Esophagus muscularis mucosa (tissue), 4 donors: Measurements from ENCODE around the gene TRIM36. TPM values are rescaled to one million over a fixed set of nuclear protein-coding genes. Genes with fewer than 3 reads are reported as not detected.

Experiments used
- DNase-seq: peaks from one replicate; pipeline ENCODE4 v3.0.0-alpha.2; 2017; ENCODE audit errors: extremely low spot score
- H3K27ac ChIP-seq, 4 donors: fragments of 200-600 bp; sonication (generic); replicated peaks in 1 of 4; 1 replicate in 3 of 4; 2 replicates in 1 of 4; pipeline ENCODE4 v1.5.1; 2016 to 2019; ENCODE audit warnings: mild to moderate bottlenecking in 1 of 4
- H3K27me3 ChIP-seq, 4 donors: fragments of 200-600 bp; sonication (generic); one replicate each; pipeline versions ENCODE4 v1.5.1 to v1.6.0; 2016 to 2019
- H3K36me3 ChIP-seq, 4 donors: fragments of 200-600 bp; sonication (generic); one replicate each; pipeline ENCODE4 v1.5.1; 2016 to 2019
- H3K4me1 ChIP-seq, 4 donors: fragments of 200-600 bp; sonication (generic); one replicate each; pipeline ENCODE4 v1.5.1; 2016 to 2019
- H3K4me3 ChIP-seq, 4 donors: fragments of 200-600 bp; sonication (generic); 1 replicate in 2 of 4; 2 replicates in 2 of 4; pipeline ENCODE4 v1.5.1; 2016 to 2019; ENCODE audit warnings: mild to moderate bottlenecking in 4 of 4, moderate library complexity in 1 of 4
- H3K9me3 ChIP-seq, 4 donors: fragments of 200-600 bp; sonication (generic); 1 replicate in 3 of 4; 2 replicates in 1 of 4; pipeline ENCODE4 v1.5.1; 2016 to 2019
- EP300 ChIP-seq: sonication (generic); formaldehyde crosslinking; IDR thresholded peaks from one replicate; pipeline ENCODE4 v1.6.1; 2017; ENCODE audit warnings: antibody characterized with exemption
- POLR2A ChIP-seq: fragments of 450-650 bp; IDR thresholded peaks from one replicate; pipeline ENCODE4 v1.6.1; 2017; ENCODE audit warnings: antibody characterized with exemption, moderate library complexity, mild to moderate bottlenecking, low read depth
- POLR2AphosphoS5 ChIP-seq, 2 donors: sonication (generic); formaldehyde crosslinking; IDR thresholded peaks; one replicate each; pipeline ENCODE4 v1.6.1; 2017; ENCODE audit warnings: antibody characterized with exemption in 2 of 2
- WGBS: methylation state at CpG from one replicate; pipeline ENCODE4 v1.1.5; 2018; 5-methylcytosine and 5-hydroxymethylcytosine counted together
- intact Hi-C: fragments of 100-400 bp; cut with DNase I; formaldehyde crosslinking; loops from one replicate; pipeline ENCODE4 v1.15.1; 2023
- total RNA-seq, 4 donors: library from RNA; depleted of rRNA; stranded (reverse); fragments of >200 nt; gene quantifications; one replicate each; pipeline versions ENCODE4 v1.1.0 to v1.2.1, GENCODE V29; 2016
- TF ChIP-seq, protein P1 (sequence below), 3 experiments: fragments of 200-600 bp in 2 of 3; fragments of 450-650 bp in 1 of 3; sonication (generic) in 2 of 3; IDR thresholded peaks; one replicate each; pipeline ENCODE4 v1.5.1; 2017 to 2019; ENCODE audit warnings: antibody characterized with exemption in 3 of 3, mild to moderate bottlenecking in 2 of 3, moderate library complexity in 1 of 3

TRIM36 gene
- total RNA-seq, 4 donors from 2014 or later: 1.3 to 5.7 (median 2.8) TPM

DNA sequence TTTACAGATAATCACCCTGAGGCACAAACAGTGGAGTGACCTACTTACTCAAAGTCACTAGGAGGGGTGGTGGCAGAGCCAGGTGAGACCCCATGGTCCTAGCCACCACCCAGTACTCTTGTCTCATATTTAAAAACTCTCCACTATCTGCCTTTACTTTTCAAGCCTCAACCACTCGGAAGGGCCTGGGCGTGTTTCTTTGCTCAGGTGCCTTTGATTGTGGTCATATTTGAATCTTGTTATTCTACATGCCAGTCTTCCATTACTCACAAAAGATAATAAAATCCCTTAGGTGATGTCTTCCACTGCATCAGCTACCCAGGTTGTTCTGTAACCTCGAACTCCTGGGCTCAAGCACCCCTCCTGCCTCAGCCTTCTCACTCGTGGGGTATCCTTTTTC is 20.7 kb upstream of the TRIM36 start:
- WGBS: 84% methylated on average over 4 of the region's 4 CpGs
- TF ChIP-seq EP300: no peak
- no peak for TF ChIP-seq POLR2A
- TF ChIP-seq, protein P1, sequence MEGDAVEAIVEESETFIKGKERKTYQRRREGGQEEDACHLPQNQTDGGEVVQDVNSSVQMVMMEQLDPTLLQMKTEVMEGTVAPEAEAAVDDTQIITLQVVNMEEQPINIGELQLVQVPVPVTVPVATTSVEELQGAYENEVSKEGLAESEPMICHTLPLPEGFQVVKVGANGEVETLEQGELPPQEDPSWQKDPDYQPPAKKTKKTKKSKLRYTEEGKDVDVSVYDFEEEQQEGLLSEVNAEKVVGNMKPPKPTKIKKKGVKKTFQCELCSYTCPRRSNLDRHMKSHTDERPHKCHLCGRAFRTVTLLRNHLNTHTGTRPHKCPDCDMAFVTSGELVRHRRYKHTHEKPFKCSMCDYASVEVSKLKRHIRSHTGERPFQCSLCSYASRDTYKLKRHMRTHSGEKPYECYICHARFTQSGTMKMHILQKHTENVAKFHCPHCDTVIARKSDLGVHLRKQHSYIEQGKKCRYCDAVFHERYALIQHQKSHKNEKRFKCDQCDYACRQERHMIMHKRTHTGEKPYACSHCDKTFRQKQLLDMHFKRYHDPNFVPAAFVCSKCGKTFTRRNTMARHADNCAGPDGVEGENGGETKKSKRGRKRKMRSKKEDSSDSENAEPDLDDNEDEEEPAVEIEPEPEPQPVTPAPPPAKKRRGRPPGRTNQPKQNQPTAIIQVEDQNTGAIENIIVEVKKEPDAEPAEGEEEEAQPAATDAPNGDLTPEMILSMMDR (IDR thresholded peaks at IDR 0.05): no peak
- TF ChIP-seq POLR2AphosphoS5 (IDR thresholded peaks at IDR 0.05): no peak
- no peak overlapping the region for H3K4me3 ChIP-seq
- H3K9me3 ChIP-seq: no peaks in the 10 kb centered on the region
- H3K36me3 ChIP-seq: no peaks in the 10 kb centered on the region
- no peak overlapping the region for H3K27ac ChIP-seq
- no peak for DNase-seq
- intact Hi-C loops: no loop called here
- no peaks in the 10 kb centered on the region for H3K4me1 ChIP-seq
- H3K27me3 ChIP-seq: peaks cover 0 to 4% (median 0%) of the 10 kb centered on the region in 4 donors

DNA sequence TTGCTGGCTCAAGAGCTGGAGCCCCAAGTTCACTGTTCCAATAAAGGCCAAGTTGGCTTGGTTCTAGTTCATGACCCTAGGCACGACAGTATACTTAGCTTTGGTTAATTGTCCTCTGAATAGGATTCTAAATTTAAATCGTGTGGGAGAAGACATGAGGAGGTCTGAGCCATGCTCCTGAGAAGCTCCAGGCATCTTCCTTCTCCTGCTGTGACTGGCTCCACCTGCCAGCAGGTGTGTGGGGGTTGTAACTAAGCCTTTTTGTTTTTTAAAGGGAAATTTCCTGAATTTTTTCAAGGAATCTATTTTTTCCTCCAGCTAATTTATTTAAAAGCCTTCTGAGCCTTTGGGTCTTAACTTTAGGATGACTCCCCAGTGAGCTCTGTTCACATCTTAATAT is 20.2 kb upstream of the TRIM36 start:
- Histone ChIP-seq H3K4me1 (no peaks in the 10 kb centered on the region), H3K27me3 (peaks cover 0 to 10% (median 0%) of the 10 kb centered on the region in 4 donors), H3K27ac (no peak overlapping the region), H3K9me3 (no peaks in the 10 kb centered on the region), H3K4me3 (no peak overlapping the region), H3K36me3 (no peaks in the 10 kb centered on the region)
- DNase-seq: no peak
- 52% methylated on average over 2 of the region's 2 CpGs for WGBS
- TF ChIP-seq POLR2AphosphoS5 (IDR thresholded peaks at IDR 0.05): no peak
- intact Hi-C loops: no loop called here

DNA sequence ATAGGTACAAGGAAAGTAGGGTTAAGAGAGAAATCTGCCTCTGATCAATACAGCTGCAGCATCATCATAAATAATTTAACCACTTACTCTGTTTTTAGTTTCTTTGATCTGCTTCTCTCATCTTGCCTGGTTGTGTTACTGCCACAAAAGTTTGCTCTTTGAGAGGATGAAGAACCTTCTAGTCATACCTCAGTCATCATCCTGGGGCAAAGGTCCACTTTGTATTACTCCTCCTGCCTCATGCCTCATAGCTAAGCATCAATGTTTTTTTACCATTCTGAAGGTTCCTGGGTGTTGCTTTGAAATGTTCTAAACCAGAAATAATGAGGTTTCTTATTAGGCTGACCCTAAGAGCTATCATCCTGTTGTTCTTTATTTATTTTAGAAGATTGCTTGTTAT is 17.1 kb upstream of the TRIM36 start:
- DNase-seq: no peak
- Histone ChIP-seq H3K36me3 (no peaks in the 10 kb centered on the region), H3K27me3 (peaks cover 0 to 40% (median 20%) of the 10 kb centered on the region in 4 donors), H3K9me3 (no peaks in the 10 kb centered on the region), H3K4me1 (no peaks in the 10 kb centered on the region), H3K27ac (no peak overlapping the region), H3K4me3 (no peak overlapping the region)
- TF ChIP-seq POLR2A: no peak
- TF ChIP-seq EP300: no peak
- TF ChIP-seq, protein P1 (IDR thresholded peaks at IDR 0.05): no peak
- no peak for TF ChIP-seq POLR2AphosphoS5 (IDR thresholded peaks at IDR 0.05)
- intact Hi-C loops: no loop called here

DNA sequence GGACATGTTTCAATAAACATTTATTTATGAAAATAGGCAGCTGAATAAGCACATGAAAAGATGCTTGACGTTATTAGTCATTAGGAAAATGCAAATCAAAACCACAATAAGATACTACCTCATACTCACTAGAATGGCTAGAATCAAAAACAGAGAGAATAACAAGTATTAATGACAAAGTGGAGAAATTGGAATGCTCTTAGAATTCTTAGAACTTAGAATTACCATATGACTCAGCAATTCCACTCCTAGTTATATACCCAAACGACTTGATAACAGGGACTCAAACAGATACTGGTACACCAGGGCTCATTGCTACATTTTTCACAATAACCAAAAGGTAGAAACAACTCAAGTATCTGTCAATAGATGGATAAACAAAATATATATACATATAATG is 15.1 kb upstream of the TRIM36 start:
- intact Hi-C loops: no loop called here
- Histone ChIP-seq H3K36me3 (no peaks in the 10 kb centered on the region), H3K27ac (no peak overlapping the region), H3K9me3 (no peaks in the 10 kb centered on the region), H3K27me3 (peaks cover 0 to 57% (median 38%) of the 10 kb centered on the region in 4 donors), H3K4me3 (no peak overlapping the region), H3K4me1 (peaks cover 10 to 14% (median 11%) of the 10 kb centered on the region in 4 donors)
- WGBS: 86% methylated on average over 2 of the region's 2 CpGs
- no peak for DNase-seq
- TF ChIP-seq, protein P1 (IDR thresholded peaks at IDR 0.05): no peak
- TF ChIP-seq POLR2AphosphoS5 (IDR thresholded peaks at IDR 0.05): no peak
- no peak for TF ChIP-seq EP300
- TF ChIP-seq POLR2A: no peak

DNA sequence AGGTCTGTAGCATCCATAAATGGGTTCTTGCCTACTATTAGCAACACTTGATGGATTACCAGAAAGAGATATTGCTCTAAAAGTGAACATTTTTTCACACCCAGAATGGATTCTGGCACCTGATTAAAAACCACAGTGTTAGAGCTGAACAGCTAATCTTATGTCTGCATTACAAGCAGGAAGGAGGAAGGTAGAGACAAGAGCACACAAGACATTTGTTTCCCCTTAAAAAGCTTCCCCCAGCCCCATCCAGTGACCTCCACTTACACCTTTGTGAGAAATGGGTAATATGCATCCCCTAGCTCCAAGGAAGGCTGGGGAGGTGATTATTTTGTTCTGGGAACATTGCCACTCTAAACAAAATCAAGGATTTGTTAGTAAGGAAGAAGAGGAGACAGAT is 12.0 kb upstream of the TRIM36 start:
- intact Hi-C loops: no loop called here

More for the DNA sequence above, 12.0 kb upstream of the TRIM36 start:
- no peaks in the 10 kb centered on the region for H3K36me3 ChIP-seq
- DNase-seq: no peak
- H3K9me3 ChIP-seq: no peaks in the 10 kb centered on the region
- no peak overlapping the region for H3K4me3 ChIP-seq
- TF ChIP-seq POLR2A: no peak
- no peak for TF ChIP-seq EP300
- TF ChIP-seq POLR2AphosphoS5 (IDR thresholded peaks at IDR 0.05): no peak
- TF ChIP-seq, protein P1 (IDR thresholded peaks at IDR 0.05): no peak
- no peak overlapping the region for H3K27ac ChIP-seq
- peaks cover 0 to 76% (median 49%) of the 10 kb centered on the region in 4 donors for H3K27me3 ChIP-seq
- peaks cover 16 to 23% (median 21%) of the 10 kb centered on the region in 4 donors for H3K4me1 ChIP-seq
